Stimulated activated CD4-positive, alpha-beta T cell treated with anti-CD3 and anti-CD28 coated beads, Interleukin-2, amount 100 ng/mL, for 4 hours (primary cell): Measurements from ENCODE around the gene NRG3.

Experiments
- DNase-seq: peaks from one replicate; pipeline ENCODE4 v3.0.0-alpha.2; 2020; ENCODE audit warnings: low read depth

NRG3 gene

DNA sequence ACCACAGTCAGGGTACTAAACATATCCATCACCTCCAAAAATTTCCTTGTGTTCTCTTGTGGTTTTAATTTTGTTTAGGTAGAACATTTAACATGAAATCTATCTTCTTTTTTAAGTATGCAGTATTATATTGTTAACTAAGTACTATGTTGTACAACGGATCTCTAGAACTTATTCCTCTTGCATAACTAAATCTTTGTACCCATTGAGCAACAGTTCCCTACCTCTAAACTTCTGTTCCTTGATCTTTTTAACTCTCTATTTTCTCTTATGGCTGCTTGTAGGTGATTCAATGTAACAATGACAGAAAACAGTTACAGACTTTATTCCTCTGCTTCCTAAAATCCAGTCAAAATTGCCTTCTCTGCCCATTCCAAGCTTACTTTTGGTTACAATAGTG is 9.9 kb downstream of the NRG3 start:
- DNase-seq: no peak

DNA sequence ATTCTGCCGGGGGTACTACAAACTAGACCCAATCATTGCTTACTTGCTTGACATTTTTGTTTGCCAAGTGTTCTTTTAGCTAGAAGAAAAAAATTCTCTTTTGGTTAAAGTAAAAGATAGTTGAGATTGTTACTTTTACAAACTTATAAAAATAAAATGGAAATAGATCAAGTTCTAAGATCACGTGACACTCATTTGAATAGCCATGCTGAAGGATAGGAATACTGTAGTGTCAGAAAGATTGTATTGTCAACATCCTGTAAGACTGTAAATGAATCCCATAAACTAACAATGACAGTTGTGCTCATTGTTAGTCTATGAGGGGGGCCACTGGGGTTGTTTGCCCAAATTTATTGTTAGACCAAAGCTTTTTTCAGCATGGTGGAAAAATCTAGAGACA is 10.5 kb downstream of the NRG3 start:
- no peak for DNase-seq

DNA sequence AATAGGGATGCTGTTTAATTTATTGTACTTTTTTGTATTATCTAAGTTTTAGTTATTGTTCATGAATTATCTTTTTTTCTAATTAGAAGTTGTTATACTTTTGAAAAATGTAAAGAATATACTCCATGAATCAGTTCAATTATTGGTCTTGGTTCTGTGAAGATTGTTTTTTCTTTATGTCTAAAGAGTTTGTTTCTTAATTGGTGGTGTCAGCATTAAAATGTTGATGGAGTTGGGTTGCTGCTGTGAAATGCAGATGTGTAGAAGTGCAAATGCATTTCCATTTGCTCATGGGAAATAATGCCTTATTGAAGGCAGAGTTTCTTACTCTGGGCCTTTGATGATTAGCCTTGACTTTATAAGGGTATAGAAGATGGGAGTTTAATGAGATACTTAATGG is 11.9 kb downstream of the NRG3 start:
- no peak for DNase-seq

DNA sequence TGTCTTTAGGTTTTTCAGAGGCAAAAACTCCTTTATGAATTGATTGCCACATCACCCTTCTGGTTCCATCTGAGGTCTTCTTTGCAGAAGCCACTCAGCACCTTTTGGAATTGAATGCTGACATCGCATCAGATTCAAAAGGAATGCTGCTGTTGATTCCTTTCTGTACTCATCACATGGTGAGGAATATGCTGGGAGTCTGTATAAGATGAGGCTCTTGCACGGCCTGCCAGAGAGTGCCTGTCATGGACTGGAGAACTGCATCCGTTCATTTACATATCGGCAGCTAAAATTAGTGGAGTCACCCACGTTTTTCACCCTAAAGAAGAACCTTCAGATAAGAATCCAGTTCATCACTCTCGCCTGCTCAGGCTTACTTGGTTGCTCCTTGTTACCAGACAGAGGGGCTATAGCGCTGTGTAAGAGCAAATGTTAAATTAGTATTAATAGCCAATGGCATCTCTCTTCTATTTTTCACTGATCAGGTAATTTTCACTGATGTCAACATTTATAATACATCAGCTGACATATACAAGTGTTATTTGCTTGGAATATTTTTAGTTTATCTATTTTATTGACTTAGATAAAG is 14.3 kb downstream of the NRG3 start:
- DNase-seq: no peak

DNA sequence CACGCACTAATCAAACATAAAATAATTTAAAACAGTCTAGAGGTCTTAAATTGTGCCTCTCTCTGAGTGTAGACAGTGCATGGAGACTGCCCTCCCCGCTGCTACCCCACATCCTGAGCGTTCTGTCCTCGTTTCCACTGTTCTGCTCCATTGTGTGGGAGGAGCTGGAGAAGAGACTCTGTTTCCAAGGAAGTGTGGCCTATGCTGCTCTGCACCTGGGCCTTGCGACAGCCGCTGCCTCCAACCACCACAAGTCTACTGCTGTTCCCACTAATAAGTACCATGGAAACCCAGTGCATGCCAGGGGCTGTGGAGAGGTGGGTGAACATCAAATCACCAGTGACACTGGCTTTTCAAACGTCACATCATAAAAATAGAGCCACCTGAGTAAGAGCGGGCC is 19.6 kb downstream of the NRG3 start:
- DNase-seq: no peak

DNA sequence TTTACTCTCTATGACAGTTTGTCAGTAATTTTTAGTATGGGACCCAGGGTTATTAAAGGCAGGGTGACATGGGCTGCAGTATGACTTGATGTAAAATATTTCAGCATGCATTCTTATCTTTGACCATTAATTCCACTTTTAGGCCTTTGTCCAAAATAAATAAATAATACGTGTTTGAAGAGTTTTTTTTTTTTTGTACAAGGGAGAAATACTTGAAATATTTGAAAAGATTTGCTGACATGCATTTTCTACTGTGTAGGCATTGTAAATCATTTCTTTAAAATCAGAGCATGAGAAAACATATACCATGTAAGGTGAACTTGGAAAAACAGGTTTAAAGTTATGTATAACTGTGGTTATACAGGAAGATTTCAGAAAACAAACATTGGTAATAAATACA is 23.5 kb downstream of the NRG3 start:
- no peak for DNase-seq

DNA sequence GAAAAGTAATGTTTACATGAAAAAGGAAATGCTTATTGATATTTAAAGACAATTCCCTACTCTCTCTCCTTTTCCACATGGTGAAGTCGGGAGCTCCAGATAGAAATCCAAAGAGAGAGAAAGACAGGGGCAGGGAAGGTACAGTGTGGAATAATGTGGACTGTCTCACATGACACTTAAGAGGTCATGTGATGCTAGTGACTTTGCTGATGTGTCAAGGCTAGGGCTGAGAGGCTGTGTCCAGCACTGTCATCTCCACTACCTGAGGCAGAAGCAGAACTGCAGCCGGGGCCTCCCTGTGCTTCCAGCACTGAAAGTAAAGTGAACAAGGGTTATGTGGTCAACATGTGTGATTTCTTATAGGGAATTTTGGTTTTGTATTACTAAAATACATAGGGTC is 26.0 kb downstream of the NRG3 start:
- DNase-seq: no peak

DNA sequence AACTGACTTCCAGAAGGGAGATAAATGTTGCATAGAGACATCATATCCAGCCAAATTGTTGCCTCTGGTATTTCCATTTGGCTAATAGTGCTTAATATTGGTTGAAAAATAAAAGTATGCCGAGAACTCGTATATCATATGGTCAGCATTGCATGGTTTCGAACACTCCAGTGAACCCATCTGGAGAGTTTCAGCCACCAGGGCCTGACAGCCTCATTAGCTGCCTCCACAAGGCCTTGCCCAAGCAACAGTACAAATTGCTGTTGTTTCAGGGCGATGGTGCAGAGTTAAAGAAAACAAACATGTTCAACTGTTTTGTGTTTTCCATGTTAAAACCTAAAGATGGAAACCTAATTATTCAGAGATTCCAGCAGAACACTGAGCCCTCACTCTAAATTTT is 28.5 kb downstream of the NRG3 start:
- no peak for DNase-seq

DNA sequence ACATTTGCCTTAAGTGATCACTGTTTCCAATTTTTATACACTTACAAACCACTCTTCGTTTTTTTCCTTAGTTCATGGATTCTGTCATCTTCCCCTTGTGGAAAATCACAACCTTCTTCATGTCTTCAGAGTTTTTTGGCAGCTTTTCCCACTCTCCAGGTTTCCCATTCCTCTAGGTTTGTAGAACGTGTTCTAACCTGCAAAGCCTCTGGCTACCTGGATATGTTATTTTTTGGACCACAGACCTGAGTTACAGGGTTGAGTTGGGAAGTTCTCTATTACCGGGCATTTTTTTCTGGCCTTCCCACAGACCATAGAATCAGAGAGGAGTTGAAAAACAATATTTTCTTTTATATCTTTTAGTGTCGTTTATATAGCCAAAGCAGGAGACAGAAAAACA is 30.2 kb downstream of the NRG3 start:
- no peak for DNase-seq

DNA sequence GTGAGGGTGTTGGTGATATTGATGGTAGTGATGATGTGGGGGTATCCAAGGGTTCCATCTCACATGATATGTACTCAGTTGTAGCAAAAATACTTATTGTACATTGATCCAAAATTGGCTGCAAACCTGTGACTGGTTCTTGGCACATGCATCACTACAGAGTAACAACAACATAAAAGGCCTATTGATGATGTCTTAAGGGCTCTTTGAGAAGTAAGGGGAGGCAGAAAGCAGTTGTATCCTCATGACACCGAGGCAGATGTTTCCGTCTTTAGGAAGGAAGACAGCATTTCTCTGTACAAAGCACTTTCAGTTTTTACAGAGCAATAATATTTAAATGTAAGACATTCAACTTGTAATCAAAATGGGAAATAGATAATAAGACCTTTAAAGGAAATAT is 34.5 kb downstream of the NRG3 start:
- no peak for DNase-seq

DNA sequence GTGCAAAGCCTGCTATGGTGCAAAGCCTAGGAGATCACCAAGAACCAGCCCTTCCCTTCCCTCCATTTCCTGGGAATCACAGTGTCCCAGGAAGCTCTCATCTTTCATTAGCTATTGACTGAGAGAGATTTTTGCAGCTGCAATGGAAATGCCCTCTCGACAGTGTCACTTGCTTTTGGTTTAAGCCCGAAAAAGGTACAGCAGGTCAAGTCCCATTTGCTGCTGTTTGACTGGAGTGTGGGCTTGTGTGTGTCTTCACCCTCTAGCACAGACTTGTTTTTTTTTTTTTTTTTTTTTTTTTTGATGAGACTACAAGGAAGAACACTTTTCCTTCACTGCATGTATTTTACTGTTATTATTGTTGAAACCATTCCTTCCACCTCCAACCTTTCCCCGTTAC is 36.3 kb downstream of the NRG3 start:
- no peak for DNase-seq

DNA sequence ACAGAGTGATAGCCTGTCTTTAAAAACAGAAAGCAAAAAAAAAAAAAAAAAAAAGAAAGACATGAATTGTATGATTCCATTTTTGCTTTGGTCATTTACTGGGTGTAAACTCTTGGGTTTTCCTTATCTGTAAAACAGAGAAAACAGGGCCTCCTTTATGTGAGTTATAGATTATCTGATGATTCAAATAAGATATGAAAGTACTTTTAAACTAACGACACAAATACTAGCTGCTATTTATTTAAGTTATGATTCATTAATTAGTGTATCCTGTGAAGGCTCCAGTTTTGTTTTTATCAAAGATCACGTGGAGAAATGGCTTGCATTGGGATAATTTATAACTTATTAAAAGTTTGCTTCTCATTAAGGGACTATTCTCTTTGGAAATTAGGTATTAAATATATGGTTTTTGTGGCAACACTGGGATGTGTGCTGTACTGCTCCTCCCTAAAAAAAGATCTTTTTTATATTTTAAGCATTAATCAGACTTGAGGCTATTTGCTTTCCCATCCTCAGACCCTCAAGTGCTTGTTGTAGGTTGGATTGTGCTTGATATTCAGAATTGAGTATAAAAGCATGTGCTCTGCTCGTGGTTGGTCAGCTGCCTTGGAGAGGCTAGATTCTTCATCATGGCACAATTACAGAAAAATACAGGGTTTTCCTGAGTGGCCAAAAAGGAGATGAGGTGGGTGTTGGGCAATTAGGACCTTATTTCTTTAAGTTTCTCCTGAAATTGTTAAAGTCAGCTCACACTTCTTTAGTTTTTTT is 39.9 kb downstream of the NRG3 start:
- DNase-seq: no peak

DNA sequence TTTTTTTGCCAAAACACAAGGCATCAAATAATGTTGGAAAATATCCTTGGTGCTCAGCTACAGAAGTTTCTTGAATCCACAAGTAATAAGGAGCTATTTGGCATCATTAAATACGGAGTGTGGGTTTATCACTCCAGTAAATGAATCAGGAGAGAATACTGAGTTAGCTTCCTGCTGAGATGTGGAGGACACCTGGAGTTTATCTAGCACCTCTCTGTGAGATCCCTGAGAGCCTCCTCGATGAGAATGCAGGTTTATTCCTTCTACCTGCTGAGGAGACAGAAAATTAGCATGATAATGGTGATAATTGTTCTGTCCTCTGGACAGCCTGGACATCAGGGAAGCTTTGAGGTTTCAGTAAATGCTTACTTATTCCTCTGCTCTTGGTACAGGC is 40.5 kb downstream of the NRG3 start:
- DNase-seq: no peak

DNA sequence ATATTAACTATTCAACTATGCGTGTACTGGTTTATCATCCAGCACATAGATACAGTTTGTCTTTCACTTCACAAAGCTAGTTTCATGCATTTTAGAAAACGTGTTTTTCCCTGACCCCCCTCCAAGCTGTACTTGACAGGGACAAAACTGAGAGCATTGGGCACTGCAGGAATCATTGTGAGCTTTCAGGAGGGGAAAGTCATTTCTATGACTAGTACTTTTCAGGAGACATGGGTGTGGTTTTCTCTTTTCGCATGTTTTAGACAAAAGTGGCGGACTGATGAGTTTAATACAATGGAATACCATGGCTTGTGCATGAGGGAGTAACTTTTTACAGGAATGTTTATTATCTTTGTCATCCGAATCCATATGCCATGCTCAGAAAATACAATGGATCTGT is 42.7 kb downstream of the NRG3 start:
- no peak for DNase-seq

DNA sequence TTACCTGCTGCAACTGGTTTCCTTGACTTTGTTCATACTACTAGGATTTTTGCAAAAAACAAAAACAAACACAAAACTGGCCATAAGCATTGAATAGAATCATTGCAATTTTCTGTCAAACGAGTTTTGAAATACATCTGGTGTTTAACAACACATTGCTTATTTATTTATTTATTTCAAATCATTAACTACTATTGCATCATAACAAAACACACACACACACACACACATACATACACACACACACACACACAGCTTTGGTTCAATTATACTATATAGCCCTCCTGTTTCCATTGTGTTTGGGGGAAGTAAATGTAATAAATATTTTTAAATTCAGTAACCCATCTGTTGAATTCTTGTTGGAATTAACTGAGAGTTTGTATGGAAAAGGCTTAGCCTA is 43.8 kb downstream of the NRG3 start:
- DNase-seq: no peak

DNA sequence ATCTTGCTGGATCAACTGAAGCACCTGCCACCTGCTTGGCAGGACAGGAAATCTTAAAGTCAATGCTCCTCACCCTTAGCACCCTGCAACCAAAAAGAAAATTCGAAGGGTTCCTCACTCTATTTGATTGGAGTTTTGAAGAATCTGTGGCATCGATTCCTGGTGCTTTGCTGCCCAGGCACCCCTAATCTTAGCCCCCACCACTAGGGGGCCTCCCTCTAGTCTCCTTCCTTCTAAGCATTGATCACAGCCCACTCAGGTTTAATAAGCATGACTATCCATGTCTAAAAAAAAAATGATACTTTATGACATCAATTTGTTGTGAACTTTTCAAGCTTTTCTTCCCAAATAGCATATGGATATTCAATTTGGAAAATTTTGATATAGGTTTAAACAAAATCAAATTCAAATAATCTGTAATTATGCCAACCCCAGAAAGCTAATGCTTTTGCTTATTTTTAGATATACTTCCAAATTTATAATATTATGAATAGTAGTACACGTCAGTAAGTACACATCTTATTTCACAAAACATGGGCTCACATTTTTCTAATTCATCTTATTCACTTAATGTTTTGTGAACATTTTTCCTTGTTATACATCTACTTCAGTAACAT is 45.3 kb downstream of the NRG3 start:
- no peak for DNase-seq

DNA sequence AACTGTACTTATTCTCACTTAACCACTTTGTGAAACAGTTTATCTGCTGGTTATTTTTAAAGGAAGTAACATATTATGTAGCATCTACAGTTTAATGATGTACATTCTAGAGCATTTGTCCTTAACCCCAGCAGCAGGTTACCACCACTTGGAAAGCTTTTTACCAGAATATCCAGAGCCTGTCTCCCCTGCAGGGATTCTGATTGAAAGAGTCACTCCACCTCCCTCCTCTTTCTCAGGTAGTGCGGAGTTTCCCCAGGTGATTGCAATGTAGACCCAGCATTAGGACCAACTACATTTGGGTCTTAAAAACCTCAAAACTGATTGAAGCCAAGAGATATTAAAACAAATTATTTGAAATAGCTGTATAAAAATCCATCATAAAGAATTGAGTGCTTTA is 53.1 kb downstream of the NRG3 start:
- DNase-seq: no peak

DNA sequence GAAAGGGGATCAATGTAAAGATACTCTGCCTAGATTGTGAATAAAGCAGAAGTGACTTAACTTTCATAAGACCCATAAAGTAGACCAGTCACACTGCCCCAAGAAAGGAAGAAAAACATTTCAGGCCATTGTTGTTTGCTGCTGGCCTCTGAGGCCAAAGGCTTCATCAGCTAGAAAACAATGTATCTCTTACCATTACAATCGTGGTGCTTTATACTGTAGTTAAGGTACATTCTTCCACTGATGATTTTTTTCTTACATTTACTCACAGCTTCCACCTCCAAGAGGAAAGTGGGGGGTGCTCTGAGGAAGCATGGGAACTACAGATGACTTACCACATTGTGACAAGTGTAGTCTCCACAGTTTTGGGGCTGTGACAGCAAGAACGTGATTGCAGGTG is 68.6 kb downstream of the NRG3 start:
- DNase-seq: no peak

DNA sequence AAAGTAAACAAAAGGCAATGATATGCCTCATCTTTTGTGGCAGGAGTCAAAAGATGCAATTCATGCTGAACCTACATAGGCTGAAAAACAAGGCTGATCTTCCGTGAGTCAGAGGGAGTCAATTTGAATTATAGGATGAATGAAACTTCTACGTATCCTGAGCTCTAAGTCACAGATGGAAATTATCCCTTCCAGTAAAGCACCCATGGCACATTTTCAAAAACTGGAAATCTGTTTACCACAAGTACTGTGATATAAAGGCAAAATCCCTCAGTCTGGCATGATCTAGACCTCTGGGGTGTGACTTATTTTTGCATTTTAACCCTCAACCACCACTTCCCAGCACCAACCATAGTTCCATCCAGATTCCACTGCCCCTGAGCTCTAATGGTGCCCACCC is 69.6 kb downstream of the NRG3 start:
- no peak for DNase-seq

DNA sequence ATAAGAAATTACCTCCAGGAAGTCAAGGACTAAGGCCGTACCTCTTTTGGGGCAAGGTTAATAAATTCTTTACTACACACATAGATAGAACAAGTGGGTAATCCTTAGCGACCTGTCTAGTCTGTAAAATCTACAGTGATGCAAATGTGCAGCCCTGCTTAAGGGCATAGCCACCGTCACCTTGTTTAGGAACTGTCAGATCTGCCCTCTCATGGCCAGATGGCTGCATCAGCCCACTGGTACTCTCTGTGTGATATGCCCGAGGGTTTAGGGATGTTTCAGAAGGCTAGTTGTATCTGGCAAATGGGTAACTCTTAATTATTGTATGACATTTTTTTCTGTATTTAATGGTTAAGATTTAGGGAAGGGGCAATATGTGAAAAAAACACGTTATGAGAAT is 74.3 kb downstream of the NRG3 start:
- no peak for DNase-seq

DNA sequence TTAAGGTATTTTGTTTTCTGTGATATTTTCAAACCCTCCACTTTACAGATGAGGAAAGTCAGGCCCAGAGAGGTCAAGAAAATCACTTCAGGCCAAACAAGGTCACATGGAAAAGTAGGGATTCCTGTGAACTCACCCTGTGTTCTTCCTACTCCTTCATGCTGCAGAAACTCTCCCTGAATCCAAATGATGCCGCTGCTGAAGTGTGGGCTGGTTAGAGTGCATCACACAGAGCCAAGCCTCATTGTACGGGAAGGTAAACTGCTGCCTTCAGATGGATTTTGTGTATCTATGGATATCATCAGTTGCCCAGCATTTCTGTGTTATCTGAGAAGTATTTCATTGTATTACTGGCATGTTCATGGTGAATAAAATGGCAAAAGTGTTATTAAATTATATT is 75.4 kb downstream of the NRG3 start:
- DNase-seq: no peak

DNA sequence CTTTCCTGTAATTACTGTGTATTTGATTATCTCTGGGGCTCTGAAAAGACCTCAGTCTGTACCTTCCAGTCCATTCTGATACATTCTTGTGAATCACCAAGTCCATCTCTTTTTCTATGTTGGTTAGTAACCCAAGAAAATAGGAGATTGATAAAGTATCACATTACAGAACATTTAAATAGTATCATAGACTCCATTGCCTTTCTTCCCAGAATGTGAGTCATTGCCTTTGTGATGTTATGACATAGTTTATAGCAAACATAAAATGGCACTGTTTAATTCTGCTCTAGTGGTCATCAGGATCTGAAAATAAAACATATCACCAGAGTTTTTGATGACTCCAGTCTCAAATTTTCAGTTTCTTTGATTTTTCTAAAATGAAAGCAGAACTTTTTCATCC is 78.4 kb downstream of the NRG3 start:
- DNase-seq: no peak

DNA sequence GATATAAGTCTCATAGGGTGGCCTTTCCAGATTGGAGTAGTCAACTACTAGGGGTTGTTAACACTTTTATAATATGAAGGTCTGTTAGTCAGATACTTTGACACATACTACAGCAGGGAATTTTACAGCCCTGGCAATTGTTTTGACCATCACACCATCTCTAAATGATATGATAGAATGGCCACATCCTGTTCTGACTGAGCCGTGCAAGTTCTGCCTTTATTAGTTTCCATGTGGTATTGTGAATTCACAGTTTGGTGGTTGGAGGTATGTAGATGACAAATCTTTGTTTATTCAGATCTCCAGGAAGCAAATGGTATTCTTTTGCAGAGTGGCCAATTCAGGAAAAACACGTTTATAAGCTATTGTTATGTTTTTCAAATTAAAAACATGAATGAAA is 83.0 kb downstream of the NRG3 start:
- no peak for DNase-seq

DNA sequence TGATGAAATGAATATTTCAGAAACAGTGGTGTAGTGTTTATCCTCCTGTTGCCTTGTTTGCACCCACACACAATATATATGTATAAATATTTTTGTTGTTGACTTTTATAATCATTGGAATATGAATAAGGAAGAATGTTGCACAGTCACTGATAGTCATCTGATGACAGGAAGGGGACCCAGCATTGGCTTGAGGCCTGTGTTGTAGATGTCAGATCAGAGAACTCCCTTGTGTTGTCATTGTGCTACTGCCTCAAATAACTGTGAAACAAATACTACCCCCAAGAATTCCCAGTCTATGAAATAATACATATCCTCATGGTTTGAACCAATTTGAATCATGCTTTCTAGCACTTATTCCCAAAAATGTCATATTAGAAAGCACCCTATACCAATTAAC is 84.0 kb downstream of the NRG3 start:
- no peak for DNase-seq
